Measurements from ENCODE around the gene GATAD2A. TPM values are rescaled to one million over a fixed set of nuclear protein-coding genes. Genes with fewer than 3 reads are reported as not detected.

The GATAD2A gene
- polyA plus RNA-seq, 3 donors = 46.4 to 58.0 (median 54.2) TPM

DNA sequence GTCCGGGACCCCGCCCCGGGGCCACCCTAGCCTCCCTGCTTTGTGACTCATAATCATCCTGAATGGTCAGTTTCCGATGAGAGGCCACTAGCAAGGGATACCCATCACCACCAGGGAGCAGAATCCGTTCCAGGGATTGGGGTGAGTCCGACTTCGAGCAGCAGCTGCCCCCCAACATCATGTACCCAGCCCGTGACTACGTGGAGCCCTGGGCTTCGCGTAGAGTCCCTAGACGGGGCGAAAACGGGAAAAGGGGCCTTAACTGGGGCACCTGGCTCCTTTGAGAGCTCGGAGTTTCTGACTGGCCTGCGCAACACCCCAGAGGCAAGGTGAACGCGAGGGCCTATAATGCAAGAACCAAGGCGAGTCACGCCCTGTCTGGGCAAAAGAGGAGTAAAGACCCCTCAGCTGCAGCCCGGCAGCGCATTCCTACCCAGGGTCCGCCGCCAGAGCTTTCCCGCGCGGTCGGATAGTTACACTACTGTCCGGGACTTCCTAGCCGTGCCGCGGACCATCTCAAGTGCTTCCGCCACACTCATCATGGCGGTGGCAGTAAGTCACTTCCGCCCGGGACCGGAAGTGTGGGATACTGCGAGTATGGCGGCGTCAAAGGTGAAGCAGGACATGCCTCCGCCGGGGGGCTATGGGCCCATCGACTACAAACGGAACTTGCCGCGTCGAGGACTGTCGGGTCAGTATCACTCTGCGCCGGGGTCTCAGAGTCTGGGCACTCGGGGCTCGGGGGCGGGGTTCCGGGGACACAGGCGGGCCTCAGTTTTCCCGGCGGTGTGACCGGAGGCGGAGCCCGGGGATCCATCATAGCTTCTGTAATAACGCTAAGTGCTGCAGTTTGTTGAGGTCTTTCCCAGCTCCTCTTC lies 110.4 kb downstream of the GATAD2A start, which contains the start of gene NDUFA13:
Gene NDUFA13, plus strand, starts transcription at position 584 of the 878 bp plus-strand sequence. Its CDS starts 14 bp downstream, at position 598.
- peak; percentile 81 to 98 (median 94) for DNase-seq (ENCODE audit: extremely low read depth in 1 of 11, low read depth in 9 of 11, low spot score in 4 of 11)

DNA sequence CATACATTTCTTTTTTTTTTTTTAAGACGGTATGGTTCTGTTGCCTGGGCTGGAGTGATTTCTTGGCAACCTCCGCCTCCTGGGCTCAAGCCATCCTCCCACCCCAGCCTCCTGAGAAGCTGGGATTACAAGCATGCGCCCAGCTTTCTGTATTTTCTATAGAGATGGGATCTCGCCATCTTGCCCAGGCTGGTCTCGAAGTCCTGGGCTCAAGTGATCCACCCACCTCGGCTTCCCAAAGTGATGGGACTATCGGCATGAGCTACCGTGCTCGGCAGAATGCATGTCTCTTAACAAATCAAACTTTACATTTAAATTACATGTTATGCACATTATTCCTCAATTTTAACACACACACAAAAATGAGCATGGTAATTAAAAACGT lies 111.8 kb downstream of the GATAD2A start:
- DNase-seq (ENCODE audit: extremely low read depth in 1 of 11, low read depth in 9 of 11, low spot score in 4 of 11) = no peak

DNA sequence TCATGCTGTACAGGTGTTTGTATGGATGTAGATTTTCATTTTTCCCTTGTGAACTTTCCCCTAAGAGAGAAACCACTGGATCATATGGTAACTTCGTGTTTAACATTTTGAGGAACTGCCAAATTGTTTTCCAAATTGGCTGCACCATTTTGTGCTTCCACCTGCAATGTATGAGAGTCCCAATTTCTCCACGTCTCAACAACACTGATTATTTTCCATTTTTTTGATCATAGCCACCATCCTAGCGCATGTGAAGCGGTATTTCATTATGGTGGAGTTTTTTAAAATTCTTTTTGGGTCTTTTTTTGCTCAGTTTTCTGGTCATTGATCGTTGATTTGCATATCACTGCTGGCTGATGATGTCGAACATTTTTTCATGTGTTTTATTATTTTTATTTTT lies 115.5 kb downstream of the GATAD2A start:
- no peak for DNase-seq (ENCODE audit: extremely low read depth in 1 of 11, low read depth in 9 of 11, low spot score in 4 of 11)

DNA sequence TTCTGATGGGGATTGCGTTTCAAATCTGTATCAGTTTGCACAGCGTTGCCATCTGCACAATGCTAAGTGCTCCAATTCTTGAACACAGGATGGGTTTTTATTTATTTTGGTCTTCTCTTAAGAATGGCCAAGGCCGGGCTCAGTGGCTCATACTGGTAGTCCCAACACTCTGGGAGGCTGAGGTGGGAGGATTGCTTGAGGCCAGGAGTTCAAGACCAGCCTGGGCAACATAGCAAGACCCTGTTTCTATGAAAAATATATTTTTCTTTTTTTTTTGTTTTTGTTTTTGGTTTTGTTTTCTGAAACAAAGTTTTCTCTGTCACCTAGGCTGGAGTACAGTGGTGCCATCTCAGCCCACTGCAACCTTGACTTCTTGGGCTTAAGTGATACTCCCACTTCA lies 117.7 kb downstream of the GATAD2A start:
- DNase-seq (ENCODE audit: extremely low read depth in 1 of 11, low read depth in 9 of 11, low spot score in 4 of 11) = no peak

DNA sequence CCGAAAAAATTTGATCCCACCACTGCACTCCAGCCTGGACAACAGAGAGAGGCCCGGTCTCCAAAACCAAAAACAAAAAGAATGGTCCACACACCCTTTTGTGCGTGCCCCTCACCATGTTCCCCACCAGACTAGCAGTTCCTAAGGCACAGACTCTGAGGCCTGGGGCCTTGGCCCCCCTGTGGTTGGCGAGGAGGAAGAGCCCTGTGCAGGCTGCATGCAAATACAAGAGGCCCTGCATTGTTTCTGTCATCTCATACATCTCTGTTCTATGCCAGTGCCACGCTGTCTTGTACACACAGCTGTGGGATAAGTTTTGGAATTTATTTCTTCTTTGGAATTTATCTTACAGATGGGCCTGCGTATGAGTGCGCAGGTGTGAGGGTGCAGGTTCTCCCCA lies 118.6 kb downstream of the GATAD2A start:
- DNase-seq (ENCODE audit: extremely low read depth in 1 of 11, low read depth in 9 of 11, low spot score in 4 of 11) = no peak

DNA sequence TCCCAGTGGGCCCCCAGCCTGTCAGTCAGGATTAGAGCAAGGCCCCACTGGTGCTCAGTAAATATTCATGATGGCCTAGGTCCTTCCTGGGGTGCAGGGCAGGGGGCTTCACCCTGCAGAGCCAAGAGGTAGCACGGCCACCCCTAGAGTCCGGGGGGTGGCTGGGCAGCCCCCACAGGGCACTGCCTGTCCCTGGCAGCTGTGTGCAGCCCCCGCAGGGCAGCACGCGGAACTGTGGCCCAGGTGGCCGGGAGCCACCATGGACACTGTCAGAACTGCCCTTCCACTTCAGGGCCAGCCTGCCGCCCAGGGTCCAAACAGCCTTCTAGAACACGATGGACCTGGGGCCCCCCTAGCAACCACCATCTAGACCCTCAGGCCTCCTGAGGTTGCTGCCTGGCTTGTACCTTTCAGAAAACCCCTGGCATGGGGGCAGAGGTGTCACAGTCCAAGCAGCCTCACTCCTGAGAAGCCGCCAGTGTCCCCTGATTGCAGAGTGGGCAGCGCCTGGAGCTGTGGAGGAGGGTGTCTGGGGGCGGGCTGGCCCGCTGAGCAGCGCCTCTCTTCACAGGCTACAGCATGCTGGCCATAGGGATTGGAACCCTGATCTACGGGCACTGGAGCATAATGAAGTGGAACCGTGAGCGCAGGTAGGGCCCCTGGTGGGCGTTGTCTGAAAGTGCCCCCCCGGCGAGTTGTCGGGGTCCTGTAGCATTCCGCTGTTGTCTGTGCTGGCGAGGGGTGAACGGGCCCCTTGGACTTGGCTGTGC lies 120.3 kb downstream of the GATAD2A start:
- no peak for DNase-seq (ENCODE audit: extremely low read depth in 1 of 11, low read depth in 9 of 11, low spot score in 4 of 11)

DNA sequence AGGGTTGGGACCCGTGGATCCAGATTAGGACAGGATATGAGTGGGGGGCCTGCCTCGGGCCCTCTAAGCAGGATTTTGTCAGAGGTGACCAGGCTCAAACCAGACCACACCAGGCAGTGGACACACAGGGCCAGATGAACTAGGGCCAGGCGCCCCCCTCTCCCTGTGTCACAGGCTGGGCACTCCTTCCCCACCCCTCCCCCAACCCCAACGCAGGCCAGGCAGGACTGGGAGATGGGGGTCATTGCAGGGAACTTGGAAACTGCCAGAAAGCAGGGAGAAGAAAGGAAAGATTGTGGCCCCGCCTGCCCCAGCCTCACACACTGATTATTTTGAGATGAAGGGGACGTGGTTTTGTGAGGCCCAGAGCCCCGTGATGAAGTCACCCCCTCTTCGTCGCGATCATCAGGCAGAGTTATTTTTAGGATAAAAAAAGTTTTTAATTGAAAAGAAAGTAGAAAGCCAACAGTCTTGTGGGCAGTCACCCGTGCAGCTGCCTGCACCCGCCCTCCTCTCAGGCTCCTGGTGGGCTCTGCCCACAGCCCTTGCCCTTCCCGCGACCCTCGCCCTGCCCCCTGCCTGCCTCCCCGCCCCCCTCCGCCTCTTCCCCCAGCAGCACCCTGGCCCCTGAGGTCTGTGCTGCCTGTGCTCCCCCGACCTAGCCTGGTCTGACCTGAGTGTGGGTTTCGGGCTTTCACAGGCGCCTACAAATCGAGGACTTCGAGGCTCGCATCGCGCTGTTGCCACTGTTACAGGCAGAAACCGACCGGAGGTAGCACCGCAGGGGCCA lies 121.3 kb downstream of the GATAD2A start:
- no peak for DNase-seq (ENCODE audit: extremely low read depth in 1 of 11, low read depth in 9 of 11, low spot score in 4 of 11)

DNA sequence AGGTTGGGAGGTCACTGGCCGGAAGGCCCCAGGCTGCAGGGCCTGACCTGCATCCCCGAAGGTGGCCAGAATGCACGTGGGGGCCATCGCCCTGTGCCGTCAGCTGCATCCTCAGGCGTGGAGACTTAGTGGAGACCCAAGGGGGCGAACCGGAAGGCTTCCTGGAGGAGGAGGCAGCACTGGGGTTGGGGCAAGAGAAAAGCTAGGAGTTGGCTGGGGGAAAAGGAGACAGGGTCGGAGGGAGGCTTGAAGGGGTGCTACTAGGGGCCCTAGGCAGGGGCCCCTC lies 121.8 kb downstream of the GATAD2A start:
- DNase-seq (ENCODE audit: extremely low read depth in 1 of 11, low read depth in 9 of 11, low spot score in 4 of 11) = no peak

DNA sequence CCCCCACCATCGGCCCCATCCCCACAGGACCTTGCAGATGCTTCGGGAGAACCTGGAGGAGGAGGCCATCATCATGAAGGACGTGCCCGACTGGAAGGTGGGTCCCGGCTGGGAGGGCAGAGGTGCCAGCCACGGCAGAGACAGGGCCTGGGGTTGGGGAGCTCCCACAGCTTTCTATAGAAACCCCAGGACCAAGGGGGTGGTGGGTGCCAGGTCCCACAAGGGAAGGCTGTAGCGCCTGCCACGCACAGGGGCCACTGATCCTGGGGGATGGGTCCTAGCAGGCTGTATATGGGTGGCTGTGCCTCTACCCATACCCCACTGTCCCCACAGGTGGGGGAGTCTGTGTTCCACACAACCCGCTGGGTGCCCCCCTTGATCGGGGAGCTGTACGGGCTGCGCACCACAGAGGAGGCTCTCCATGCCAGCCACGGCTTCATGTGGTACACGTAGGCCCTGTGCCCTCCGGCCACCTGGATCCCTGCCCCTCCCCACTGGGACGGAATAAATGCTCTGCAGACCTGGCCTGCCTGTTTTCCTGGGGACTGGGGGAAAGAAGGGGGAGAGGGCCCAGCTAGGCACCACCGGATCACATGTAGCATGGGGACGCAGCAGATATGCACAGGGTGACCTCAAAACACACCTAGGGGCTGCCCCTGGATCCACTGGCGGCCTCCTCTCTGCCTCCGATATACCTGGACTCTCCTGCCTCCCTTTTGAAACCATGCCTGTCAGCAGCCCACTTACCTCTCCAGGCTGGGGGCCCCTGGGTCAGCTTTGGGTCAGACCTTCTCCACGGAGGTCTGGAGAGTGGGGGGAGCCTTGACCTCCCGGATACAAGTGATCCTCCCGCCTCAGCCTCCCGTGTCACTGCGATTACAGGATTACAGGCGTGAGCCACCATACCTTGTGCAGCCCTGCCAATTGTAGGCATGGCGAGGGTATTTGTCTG lies 122.5 kb downstream of the GATAD2A start:
- no peak for DNase-seq (ENCODE audit: extremely low read depth in 1 of 11, low read depth in 9 of 11, low spot score in 4 of 11)

DNA sequence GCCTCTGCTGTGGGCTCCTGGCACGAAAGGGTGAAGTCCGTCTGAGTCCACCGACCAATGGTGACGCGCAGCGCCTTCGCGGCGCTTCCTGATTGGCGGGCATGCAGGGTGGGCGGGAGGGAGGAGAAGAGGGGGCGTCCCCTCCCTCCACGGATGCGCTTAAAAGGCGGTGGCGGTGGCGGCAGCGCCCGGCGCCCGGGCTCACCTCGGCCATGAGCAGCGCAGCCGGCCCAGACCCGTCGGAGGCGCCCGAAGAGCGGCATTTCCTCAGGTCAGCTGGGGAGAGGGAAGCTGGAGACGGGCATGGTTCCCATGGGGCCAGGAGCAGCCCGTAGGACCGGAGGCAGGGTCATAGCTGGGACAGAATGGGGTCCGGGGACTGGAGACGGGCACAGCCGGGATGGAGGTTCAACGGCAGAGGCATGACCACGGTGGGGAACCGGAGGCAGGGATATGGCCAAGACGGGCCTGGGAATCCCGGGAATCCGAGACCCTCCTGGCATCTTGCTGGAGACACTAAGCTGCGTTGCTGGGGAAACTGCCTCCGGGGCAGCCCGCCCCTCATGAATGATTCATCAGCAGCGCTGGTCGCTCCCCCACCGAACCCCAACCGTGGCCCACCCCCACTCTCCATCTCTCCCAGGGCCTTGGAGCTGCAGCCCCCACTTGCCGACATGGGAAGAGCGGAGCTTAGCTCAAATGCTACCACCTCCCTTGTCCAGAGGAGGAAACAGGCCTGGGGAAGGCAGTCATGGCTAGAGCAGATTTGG lies 123.4 kb downstream of the GATAD2A start, which contains the start of gene YJEFN3:
Gene YJEFN3, plus strand, starts transcription at position 191 of the 770 bp plus-strand sequence. Its CDS starts 22 bp downstream, at position 213.
- no peak for DNase-seq (ENCODE audit: extremely low read depth in 1 of 11, low read depth in 9 of 11, low spot score in 4 of 11)

DNA sequence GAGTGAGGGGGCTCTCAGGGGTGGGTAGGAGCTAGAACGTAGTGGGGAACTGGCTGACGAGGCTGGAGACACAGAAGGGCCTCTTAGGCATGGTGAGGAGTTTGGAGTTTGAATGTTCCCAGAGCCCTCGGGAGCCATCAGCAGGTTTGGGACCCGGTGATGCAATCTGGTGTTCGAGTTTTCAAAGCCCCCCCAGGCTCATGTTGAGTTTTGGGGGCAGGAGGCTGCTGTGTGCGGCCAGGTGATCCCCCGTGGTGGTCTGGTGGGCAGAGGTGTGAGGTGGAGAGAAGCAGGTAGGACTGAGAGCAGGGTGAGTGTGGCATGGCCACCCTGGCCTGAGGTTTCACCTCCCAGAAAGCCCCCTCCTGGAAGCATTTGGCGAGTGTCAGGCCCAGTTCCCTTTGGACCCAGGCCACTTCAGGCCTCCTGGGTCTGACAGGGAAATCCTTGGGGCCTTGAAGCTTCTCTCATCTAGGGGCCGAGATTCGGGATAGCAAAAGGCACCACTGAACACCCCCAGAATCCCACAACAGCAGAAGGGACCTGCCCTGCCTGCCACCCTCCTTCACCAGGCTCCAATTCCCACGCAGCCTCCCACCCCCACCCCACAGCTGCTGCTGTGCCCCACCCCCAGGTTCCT lies 124.4 kb downstream of the GATAD2A start:
- no peak for DNase-seq (ENCODE audit: extremely low read depth in 1 of 11, low read depth in 9 of 11, low spot score in 4 of 11)

DNA sequence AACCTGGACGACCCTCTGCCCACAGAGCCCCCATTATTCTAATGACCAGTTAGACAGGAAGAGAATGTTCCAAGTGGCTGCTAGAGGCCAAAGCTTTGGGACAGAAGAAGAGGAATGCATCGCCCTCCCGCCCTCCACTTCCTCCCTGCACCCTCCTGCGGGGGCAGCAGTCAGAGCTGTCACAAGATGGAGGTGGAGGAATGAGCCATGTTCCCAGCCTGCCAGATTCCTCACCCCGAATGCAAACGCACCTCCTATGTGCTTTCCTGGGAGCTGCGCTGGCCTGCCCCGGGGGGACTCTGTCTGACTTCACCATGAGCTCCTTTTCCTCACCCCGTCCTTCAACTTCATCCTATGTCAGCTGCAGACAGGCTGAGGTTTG lies 124.9 kb downstream of the GATAD2A start:
- no peak for DNase-seq (ENCODE audit: extremely low read depth in 1 of 11, low read depth in 9 of 11, low spot score in 4 of 11)

DNA sequence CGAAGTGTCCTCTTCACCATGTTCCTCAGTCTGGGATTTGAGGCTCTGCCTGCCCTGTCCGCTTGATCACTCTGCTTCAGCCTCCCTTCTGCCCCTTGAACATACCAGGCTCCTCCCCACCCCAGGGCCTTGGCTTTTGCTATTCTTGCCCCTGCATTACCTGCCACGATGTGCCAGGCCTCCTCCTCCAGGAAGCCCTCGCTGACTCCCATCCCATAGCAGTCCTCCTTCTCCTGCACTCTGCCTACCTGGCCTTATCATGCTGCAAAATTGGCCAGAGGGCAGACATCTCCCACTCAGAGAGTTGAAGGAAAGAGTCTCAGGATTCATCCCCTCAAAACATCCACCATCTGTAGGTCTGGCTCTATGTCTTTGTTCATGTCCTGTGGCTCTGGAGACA lies 125.4 kb downstream of the GATAD2A start:
- no peak for DNase-seq (ENCODE audit: extremely low read depth in 1 of 11, low read depth in 9 of 11, low spot score in 4 of 11)

DNA sequence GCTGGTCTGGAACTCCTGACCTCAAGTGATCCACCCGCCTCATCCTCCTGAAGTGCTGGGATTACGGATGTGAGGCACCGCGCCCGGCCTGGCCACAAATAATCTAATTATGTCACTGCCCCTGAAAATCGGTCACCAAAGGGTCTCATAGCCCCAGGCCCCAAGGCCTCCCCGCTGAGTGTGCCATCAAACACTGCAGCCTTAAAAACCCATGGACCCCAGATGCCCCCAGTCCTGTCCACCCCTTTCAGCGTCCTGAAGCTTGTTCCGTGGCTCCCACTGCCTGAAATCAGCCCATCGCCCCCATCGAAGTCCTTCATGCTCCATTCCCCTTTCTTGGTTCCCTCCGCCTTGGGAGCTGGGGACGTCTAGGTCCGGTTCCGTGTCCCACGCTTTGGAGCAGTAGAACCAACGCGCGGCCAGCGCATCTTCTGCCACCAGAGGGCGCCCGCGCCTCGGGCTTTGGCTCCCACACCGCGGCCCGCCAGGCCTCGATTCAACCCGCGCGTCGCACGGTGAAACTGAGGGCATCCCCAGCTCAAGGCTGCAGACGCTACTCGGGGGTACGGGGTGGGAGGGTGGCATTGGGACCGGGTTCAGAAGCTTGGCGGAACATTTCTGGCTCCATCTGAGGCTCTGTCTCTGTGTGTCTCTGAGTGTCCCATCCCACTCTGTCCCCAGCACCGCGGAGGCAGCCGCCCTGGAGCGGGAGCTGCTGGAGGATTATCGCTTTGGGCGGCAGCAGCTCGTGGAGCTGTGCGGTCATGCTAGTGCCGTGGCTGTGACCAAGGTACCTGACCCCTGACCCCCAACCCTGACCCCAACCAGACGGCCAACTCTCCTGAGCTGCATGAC lies 126.7 kb downstream of the GATAD2A start:
- DNase-seq (ENCODE audit: extremely low read depth in 1 of 11, low read depth in 9 of 11, low spot score in 4 of 11) = peak in 6 of 11 donors; percentile 51 to 73 (median 64)

DNA sequence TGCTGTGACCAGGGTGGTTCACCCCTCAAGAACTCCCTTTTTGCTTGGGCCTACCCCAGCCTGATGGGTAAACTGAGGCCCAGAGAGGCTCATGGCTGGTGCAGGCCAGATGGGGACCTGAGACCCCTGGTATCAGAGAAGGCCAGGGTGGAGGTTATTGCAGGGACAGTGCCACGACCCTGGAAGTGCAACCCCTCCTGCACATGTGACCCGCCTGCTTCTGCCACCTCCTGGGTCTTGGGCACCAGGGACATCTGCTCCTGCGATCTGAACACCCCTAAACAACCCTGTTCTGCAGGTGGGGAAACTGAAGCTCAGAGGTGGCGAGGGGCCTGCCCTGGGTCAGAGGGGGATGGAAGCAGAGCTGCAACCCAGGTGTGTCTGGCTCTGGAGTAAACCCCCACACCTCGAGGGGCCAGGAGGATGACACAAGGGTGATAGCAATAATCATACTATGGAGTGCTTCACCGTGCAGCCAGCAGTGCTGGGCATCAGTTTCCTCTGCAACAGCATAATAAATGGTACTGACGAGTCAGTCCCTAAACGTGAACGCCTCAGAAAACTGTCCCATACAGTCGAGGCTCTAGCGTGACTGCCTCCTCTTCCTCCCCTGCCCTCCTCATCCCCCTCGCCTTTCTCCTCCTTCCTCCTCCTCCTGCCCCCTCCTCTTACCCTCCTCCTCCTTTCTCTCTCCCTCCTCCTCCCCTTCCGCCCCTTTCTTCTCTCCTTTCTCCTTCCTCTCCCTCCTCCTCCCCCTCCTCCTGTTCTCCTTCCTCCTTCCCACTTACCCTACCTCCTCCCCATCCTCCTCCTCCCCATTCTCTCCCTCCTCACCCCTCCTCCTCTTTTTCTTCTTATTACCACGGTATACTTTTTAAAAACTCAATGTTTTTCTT lies 127.6 kb downstream of the GATAD2A start:
- DNase-seq (ENCODE audit: extremely low read depth in 1 of 11, low read depth in 9 of 11, low spot score in 4 of 11) = no peak

All from renal cortex interstitium (tissue), 11 donors.